Measurements from ENCODE around the gene TLE1. TPM values are rescaled to one million over a fixed set of nuclear protein-coding genes. Genes with fewer than 3 reads are reported as not detected.

The TLE1 gene
- total RNA-seq, 1 donor from 2014 or later, result 124 TPM

GRCh38 chr9:81592887-81593266 lies 96.5 kb downstream of the TLE1 start:
- DNase-seq (ENCODE audit: low read depth), result no peak
- H3K4me3 ChIP-seq (ENCODE audit: low read depth, low read length), result no peak overlapping the region
- TF ChIP-seq, protein P1, sequence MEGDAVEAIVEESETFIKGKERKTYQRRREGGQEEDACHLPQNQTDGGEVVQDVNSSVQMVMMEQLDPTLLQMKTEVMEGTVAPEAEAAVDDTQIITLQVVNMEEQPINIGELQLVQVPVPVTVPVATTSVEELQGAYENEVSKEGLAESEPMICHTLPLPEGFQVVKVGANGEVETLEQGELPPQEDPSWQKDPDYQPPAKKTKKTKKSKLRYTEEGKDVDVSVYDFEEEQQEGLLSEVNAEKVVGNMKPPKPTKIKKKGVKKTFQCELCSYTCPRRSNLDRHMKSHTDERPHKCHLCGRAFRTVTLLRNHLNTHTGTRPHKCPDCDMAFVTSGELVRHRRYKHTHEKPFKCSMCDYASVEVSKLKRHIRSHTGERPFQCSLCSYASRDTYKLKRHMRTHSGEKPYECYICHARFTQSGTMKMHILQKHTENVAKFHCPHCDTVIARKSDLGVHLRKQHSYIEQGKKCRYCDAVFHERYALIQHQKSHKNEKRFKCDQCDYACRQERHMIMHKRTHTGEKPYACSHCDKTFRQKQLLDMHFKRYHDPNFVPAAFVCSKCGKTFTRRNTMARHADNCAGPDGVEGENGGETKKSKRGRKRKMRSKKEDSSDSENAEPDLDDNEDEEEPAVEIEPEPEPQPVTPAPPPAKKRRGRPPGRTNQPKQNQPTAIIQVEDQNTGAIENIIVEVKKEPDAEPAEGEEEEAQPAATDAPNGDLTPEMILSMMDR (conservative IDR thresholded peaks at IDR 0.05; ENCODE audit: low read depth, low read length), result no peak

DNA sequence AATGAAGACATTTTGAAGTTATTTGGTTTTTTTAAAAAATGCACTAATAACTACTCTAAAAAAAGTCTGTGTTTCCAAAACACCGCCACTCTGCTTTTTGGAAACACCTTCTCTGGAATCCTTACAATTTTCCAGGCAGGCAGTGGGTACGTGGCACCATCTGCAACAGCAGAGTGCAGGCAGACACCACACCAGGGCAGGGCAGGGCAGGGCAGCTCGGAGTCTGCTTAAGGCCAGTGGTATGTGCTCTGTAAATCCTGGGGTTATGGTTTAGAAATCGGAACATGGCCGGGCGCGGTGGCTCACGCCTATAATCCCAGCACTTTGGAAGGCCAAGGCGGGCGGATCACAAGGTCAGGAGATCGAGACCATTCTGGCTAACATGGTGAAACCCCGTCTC lies 97.6 kb downstream of the TLE1 start:
- TF ChIP-seq, protein P1 (conservative IDR thresholded peaks at IDR 0.05; ENCODE audit: low read depth, low read length), result no peak
- DNase-seq (ENCODE audit: low read depth), result no peak
- no peak overlapping the region for H3K4me3 ChIP-seq (ENCODE audit: low read depth, low read length)

DNA sequence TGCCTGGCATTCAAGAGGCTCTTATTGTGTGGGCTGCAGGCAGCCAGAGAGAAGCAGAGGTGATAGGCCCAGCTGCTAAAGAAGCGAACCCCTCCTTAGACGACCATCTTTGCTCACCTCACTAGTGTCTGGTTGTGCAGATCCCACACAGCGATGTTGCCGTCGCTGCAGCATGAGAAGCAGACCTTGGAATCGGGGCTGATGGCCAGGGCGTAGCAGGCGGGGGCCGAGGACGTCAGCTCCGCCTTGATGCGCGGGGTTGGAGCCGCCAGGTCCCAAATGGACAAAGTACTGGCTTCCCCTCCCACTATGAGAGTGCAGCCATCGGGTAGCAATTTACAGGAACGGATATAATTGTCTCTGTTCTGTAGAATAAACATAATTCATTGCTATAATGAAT lies 98.7 kb downstream of the TLE1 start:
- H3K4me3 ChIP-seq (ENCODE audit: low read depth, low read length), result no peak overlapping the region
- TF ChIP-seq, protein P1 (conservative IDR thresholded peaks at IDR 0.05; ENCODE audit: low read depth, low read length), result no peak
- DNase-seq (ENCODE audit: low read depth), result no peak

- H3K4me3 ChIP-seq (ENCODE audit: low read depth, low read length), result no peak overlapping the region
- no peak for DNase-seq (ENCODE audit: low read depth)
- TF ChIP-seq, protein P1 (conservative IDR thresholded peaks at IDR 0.05; ENCODE audit: low read depth, low read length), result no peak
Observed at GRCh38 chr9:81589819-81590218, 99.5 kb downstream of the TLE1 start.

DNA sequence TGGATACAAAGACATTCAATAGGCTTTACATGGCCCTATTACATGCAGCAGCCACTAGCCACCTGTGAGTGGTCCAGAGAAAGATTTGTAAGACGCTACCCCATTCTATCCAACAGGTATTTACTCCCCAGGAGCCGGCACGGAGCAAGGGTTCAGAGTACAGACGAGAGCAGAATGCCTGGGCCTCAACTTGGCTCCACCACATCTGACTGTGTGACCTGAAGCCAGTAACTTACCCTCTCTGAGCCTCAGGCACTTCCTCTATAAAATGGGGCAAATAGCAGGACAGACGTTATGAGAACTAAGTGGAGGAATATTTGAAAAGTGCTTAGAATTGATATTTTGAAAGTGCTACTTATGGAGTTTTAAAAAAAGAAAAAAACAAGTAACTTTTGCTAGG lies 100.0 kb downstream of the TLE1 start:
- DNase-seq (ENCODE audit: low read depth), result no peak
- TF ChIP-seq, protein P1 (conservative IDR thresholded peaks at IDR 0.05; ENCODE audit: low read depth, low read length), result no peak
- no peak overlapping the region for H3K4me3 ChIP-seq (ENCODE audit: low read depth, low read length)

GRCh38 chr9:81588148-81588871 lies 101.0 kb downstream of the TLE1 start:
- TF ChIP-seq, protein P1 (conservative IDR thresholded peaks at IDR 0.05; ENCODE audit: low read depth, low read length), result peak; percentile 17
- DNase-seq (ENCODE audit: low read depth), result peak; percentile 98
- peak overlapping the region; percentile 5 for H3K4me3 ChIP-seq (ENCODE audit: low read depth, low read length)

DNA sequence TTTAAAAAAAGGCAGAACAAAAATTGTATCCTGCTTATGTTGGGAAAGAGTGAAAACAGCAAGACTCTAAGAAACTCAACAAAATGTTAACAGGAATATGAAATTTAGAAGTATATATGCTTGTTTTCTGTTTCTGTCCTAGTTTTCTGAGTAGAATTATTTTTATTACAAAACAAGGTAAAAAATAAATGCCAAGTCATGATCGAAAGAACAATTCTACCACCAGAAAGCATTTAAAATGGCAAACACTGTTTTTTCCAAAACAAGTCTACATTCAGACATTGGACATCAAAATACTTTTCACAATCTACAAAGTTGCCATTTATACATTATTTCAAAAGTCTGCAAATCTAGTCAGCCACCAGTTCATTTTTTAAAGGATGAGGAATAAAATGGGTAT lies 102.6 kb downstream of the TLE1 start:
- no peak overlapping the region for H3K4me3 ChIP-seq (ENCODE audit: low read depth, low read length)
- no peak for DNase-seq (ENCODE audit: low read depth)
- TF ChIP-seq, protein P1 (conservative IDR thresholded peaks at IDR 0.05; ENCODE audit: low read depth, low read length), result no peak
